ENCODE measurements around the gene MFAP4.

Gene MFAP4

GRCh38 chr17:19409509-19409908, 22.5 kb upstream of the MFAP4 start:
- peak; percentile 92 for DNase-seq

DNA sequence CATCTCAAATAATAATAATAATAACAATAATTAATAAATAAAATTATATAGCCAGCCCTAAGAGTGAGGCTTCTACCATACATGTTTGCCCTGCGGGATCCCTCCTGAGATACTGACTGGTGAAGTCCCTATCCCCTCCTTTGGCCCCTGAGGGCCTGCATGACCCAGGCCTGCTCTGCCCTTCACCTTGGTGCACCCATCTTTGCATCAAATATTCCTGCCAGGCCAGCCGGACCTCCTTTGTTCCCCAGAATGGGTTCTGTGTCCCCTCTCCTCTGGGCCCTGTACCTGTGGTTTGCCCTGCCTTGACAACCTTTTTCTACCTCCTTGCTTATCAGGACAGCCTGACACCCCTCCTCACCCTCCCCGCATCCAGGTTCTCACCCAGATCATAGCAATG, 22.1 kb upstream of the MFAP4 start:
- no peak for DNase-seq

GRCh38 chr17:19408346-19408710, 21.3 kb upstream of the MFAP4 start:
- no peak for DNase-seq

- DNase-seq, result no peak
These were observed 20.8 kb upstream of the MFAP4 start for GRCh38 chr17:19407601-19408345.

DNA sequence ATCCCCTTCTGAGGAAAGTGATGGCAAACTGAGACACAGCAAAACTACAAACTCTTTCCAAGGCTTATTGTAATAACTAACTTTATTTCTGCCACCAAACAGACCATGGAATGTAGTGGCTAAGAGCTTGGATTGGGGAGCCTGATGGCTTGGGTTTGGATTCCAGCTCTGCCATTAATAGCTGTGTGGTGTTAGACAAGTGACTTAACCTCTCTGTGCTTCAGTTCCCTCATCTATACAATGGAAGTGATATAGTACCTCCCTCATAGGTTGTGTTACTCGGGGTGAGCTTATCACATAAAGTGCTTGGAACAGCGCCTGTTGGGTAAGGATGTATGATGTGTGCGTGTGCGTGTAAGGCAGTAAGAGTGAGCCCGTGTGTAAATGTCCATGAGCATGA, 18.1 kb upstream of the MFAP4 start:
- no peak for DNase-seq

DNA sequence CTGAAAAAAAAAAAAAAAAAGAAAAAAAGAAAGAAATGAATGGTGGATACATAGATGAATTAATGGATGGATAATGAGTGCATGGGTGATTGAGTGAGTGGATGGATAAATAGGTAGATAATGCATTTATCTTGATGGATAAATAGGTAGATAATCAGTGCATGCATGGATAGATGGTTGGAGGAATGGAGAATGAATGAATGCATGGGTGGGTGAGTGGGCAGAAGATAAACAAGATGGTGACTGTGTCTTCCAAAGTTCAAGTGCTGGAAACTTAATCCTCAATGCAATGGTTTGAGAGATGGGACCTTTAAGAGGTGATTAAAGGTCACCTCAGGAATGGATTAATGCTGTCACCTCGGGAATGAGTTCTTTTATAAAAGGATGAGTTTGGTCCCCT, 17.3 kb upstream of the MFAP4 start:
- no peak for DNase-seq

DNA sequence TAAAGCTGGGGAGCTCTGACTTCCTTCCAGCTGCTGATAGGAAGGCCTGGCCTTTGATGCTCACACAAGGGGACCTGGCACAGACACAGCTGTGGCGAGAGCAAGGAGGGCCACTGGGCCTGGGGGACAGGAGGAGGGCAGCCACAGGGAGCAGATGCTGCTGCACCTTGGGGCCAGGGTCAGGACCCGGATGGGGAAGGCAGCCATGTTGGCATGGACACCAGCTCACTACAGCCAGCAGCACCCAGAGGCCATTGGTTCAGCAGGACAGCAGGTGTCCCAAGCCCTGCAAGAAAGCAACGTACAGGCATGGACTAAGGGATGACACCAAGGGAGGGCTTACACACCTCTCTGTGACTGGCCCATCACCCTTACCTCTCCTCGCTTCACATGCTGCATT, 16.0 kb upstream of the MFAP4 start:
- DNase-seq, result no peak

DNA sequence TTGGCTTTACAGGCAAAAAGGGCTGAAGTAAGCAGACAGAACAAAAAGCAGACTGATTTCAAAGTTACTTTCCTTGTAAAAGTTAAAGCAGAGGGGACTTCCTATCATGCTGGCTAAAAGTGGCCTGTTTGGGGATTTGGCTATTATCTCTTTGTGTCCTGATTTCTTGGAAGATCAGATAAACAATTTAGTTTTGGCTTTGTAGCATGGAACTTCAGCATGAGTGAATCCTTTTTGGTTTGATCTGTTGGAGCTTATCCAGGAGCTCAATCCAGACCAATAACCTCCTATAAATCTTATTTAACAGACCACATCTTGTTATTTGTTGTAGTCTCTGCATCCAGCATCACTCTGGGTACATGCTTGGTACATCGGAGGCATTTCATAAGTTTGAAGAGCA, 15.2 kb upstream of the MFAP4 start:
- DNase-seq, result no peak

DNA sequence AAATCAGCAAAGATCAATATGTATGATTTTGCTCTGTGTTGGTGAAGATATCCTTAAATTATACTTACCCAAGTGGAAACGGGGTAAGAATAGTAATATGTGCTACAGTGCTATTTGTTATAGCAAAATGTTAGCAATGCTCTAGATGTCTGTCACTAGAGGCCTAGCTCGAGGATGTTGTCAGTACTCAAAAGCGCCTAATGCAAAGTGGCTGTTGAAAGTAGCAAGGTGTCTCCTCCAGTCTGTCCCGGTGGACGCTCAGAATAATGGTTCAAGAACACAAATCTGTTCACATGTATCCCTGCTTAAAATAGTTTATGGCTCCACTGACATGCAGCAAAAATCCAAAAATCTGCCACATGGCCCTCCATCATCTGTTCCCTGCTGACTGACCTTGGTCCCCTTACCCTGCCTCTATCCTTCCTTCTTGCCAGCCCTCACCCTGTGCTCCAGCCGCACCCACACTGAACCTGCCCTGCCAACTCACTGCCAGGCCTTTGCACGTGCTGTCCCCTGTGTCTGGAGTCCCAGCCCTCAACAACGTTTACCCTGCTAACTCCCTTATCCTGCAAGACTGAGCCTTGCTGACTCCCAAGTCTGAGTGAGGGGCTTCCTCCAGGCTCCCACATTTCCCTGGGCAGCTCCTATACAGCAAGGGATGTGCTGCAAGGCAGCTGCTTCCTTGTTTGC, 14.5 kb upstream of the MFAP4 start:
- no peak for DNase-seq

DNA sequence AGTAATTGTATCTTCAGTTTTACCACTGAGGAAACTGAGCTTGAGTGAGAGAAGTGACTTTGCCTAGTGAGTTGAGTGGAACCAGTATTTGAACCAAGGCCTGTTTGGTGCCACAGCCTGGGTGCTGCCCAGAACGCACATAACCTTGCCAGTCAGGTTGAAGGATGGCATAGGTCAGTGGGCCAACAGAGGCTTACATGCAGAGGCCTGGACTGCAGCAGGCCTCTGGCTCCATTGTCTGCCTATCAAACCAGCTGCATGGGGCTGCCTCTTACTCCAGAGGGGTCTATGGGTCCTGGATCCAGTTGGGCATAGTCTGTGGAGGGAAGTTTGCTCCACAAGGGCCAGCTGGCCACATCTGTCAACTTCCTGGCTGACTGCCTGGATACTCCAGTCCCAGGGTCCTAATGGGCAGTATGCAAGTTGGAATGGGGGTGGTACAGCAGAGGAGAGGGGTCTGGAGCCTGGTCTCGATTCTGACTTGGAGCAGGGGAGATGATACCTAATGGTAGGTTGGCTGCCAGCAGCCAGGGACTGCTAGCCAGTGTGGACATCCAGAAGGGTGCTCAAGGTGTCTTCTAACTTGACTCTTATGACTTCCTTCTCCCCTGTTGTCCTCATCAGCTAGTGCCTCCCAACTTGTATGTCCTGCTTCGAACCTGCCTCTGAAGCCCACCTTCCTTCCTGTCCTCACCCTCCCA, 12.9 kb upstream of the MFAP4 start:
- no peak for DNase-seq

DNA sequence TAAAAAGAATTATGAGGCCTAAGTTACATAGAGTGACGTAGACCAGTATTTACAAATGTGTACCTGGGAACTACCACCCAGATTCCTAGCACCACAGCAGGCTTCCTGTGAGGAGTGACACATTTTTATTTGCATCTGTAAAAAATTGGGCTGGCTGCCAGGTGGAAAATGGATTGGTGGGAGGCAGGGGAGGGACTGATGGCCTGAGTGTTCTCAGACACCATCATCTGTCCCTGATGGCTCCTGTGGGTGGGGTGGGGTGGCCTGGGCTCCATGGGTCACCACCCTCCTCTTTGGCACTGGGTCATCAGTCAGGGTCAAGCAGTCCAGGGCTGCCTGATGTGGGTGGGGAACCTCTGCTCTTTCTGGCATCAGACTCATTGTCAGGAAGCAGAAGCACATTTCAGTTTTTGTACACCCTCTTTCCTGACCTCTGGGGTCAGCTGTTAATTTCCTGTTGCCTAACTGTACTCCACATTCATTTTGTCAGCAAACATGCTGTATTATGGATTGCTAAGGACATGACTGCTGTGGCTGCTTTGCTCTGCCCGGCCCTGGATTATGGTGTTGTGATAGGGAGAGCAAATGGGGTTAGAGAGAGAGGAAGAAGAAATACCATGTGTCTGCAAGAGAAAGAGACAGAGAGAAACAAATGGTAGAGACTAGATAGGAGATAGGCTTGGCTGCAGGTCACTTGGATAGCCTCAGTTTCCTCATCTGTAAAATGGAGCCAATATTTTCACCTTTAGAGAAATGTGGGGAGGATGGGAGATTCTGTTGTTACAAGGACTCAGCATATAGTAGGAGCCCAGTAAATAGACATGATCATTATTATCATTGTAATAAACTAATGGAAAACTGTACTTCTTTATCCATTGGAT, 11.6 kb upstream of the MFAP4 start:
- peak; percentile 36 for DNase-seq

DNA sequence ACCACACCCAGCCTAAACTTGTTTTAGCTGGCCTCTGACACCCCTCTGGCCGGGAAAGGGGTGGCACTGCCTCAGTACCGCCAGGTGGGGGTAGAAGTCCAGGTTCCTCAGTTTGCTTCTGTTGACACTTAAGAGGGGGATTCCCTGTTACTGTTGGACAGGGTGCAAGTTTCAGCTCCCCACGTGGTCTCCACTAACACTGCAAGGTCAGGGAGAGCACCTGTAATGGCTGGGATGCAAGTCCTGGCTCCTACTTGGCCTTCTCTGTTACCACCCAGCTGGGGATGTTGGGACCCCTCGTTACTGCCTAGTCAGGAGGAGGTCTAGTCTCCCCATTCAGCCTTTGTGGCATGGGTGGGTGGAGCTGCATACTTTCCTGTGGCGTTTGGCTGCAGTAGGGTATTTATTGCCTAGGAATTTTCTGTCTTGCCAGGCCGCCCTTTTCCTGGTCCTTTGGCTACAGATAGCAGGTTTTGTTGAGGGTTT, 10.6 kb upstream of the MFAP4 start:
- DNase-seq, result no peak

DNA sequence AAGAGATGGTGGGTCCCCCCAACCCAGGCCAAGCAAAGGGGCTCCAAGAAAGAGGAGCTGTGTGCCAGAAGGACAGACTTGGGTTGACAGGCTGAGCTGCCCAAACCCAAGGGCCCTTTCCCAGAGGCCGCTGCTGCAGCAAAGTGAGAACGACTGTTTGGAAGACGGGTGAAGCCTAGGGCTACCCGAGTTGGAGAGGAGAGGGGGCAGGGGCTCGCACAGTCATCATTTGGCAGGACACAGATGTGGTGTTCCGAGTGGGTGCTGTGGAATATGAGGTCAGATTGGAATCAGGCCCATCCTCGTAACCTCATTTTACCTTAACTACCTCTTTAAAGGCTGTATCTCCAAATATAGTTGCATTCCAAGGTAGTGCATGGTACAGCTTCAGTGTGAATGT, 5.3 kb upstream of the MFAP4 start:
- DNase-seq, result no peak

- DNase-seq, result no peak
These were observed 4.4 kb upstream of the MFAP4 start for GRCh38 chr17:19391432-19391831.

GRCh38 chr17:19390951-19391350, 4.0 kb upstream of the MFAP4 start:
- no peak for DNase-seq

- DNase-seq, result no peak
These were observed 2.1 kb upstream of the MFAP4 start for GRCh38 chr17:19388791-19389785.

DNA sequence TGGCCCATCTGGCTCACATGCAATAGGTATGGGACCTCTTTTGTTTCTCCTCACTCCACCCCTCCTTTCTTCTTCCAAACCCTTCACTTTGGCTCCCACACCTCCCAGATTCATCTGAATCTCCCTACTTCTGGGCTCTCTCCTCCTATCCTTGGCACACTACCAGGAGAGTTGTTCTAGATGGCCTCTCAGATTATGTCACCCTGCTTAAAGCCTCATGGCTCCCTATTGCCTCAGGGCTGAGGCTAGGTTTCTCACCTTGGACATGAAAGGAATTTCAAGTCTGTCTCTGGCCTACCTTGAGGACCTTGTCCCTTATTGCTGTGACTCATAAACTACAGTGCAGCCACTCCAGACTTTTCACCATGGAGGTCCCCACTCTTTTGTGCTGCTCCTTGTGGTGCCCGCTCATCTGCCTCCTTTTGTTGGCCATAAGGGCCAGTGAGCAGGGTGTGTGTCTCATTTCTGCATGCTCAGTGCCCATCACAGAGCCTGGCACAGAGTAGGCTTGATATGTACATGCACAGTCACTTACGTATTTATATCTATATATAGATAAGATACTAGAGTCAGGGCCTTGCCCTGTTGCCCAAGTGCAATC, 1.0 kb upstream of the MFAP4 start:
- peak; percentile 77 for DNase-seq

GRCh38 chr17:19386051-19386929, 700 bp downstream of the MFAP4 start:
- peak; percentile 92 for DNase-seq

DNA sequence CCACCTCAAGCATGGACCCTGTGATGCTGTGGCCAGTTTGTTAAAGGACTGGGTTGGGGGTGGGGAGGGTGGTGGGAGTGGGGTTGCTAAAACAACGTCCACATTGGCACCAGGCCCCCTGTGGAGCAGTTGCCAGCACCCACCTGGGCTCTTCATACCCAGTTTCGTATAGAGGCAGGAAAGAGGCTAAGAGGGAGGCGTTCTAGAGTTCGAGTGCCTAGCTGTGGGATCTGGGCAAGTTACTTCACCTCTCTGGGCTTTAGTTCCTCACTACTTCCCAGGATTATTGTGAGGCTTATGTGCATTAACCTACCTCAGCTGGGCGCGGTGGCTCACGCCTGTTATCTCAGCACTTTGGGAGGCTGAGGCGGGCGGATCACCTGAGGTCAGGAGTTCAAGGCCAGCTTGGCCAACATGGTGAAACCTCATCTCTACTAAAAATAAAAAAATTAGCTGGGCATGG, 1.4 kb downstream of the MFAP4 start:
- DNase-seq, result no peak
